T-helper 2 cell treated with Interferon-gamma antibody and Interleukin-4, amounts not matched to agents 5 μg/mL and 100 μg/mL, for 36 hours (primary cell): ENCODE results near the gene MADD.

ENCODE experiments used
- DNase-seq: peaks from one replicate; pipeline ENCODE4 v3.0.0; 2021; ENCODE audit warnings: low spot score
- H3K27ac Mint-ChIP-seq: one replicate; pipeline ENCODE4 v1.8.0; 2021; ENCODE audit warnings: mild to moderate bottlenecking, mixed read lengths
- H3K27me3 Mint-ChIP-seq: one replicate; pipeline ENCODE4 v1.8.0; 2021; ENCODE audit warnings: low read depth, mixed read lengths
- H3K36me3 Mint-ChIP-seq: one replicate; pipeline ENCODE4 v1.8.0; 2021; ENCODE audit warnings: low read depth, mixed read lengths
- H3K4me1 Mint-ChIP-seq: one replicate; pipeline ENCODE4 v1.8.0; 2021; ENCODE audit warnings: low read depth, mixed read lengths
- H3K4me3 Mint-ChIP-seq: one replicate; pipeline ENCODE4 v1.8.0; 2022; ENCODE audit warnings: mild to moderate bottlenecking, moderate library complexity, mixed read lengths
- H3K9me3 Mint-ChIP-seq: one replicate; pipeline ENCODE4 v1.8.0; 2021; ENCODE audit warnings: mixed read lengths

MADD gene

GRCh38 chr11:47274495-47275235 lies 4.7 kb downstream of the MADD start:
- H3K4me1 Mint-ChIP-seq, result peaks cover 25% of the 10 kb centered on the region
- H3K4me3 Mint-ChIP-seq, result no peak overlapping the region
- H3K36me3 Mint-ChIP-seq, result peaks cover 49% of the 10 kb centered on the region
- no peaks in the 10 kb centered on the region for H3K27me3 Mint-ChIP-seq
- H3K27ac Mint-ChIP-seq, result no peak overlapping the region
- H3K9me3 Mint-ChIP-seq, result no peaks in the 10 kb centered on the region
- no peak for DNase-seq

GRCh38 chr11:47276923-47277322 lies 7.0 kb downstream of the MADD start:
- H3K36me3 Mint-ChIP-seq, result peaks cover 57% of the 10 kb centered on the region
- no peak overlapping the region for H3K27ac Mint-ChIP-seq
- no peak overlapping the region for H3K4me3 Mint-ChIP-seq
- H3K4me1 Mint-ChIP-seq, result peaks cover 15% of the 10 kb centered on the region
- no peaks in the 10 kb centered on the region for H3K9me3 Mint-ChIP-seq
- H3K27me3 Mint-ChIP-seq, result no peaks in the 10 kb centered on the region
- DNase-seq, result no peak

GRCh38 chr11:47278058-47278457 lies 8.1 kb downstream of the MADD start:
- Mint-ChIP-seq H3K9me3 (no peaks in the 10 kb centered on the region), H3K4me3 (no peak overlapping the region), H3K27me3 (no peaks in the 10 kb centered on the region), H3K27ac (no peak overlapping the region), H3K4me1 (peaks cover 5% of the 10 kb centered on the region), H3K36me3 (peaks cover 60% of the 10 kb centered on the region)
- no peak for DNase-seq

GRCh38 chr11:47278769-47279168 lies 8.8 kb downstream of the MADD start:
- peaks cover 5% of the 10 kb centered on the region for H3K4me1 Mint-ChIP-seq

DNA sequence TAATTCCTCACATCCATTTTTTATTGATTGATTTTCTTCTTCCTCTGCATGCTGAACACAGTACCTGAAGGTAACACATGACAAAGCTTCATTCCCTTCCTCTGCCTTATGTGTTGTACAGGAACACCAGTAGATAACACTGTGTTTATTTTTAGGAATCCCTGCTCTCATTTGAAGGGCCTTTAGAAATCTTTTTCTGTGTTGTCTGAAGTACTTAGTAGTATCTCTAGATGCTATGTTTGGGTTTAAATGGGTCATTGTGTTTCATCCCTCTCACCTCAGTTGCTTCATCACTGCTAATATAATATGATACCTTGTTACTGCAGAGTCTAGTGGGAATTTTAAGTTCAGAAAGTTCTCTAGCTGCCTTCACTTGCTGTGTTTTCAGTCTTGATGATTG lies 10.2 kb downstream of the MADD start:
- H3K27me3 Mint-ChIP-seq, result no peaks in the 10 kb centered on the region

More at GRCh38 chr11:47278769-47279168, 8.8 kb downstream of the MADD start:
- H3K9me3 Mint-ChIP-seq, result no peaks in the 10 kb centered on the region
- no peaks in the 10 kb centered on the region for H3K27me3 Mint-ChIP-seq
- H3K4me3 Mint-ChIP-seq, result no peak overlapping the region
- peaks cover 56% of the 10 kb centered on the region for H3K36me3 Mint-ChIP-seq
- no peak for DNase-seq
- no peak overlapping the region for H3K27ac Mint-ChIP-seq

GRCh38 chr11:47280860-47281259 lies 10.9 kb downstream of the MADD start:
- Mint-ChIP-seq H3K27me3 (no peaks in the 10 kb centered on the region), H3K4me3 (no peak overlapping the region), H3K9me3 (no peaks in the 10 kb centered on the region), H3K27ac (no peak overlapping the region), H3K36me3 (peaks cover 56% of the 10 kb centered on the region), H3K4me1 (peaks cover 3% of the 10 kb centered on the region)
- no peak for DNase-seq

More for the DNA sequence above, 10.2 kb downstream of the MADD start:
- H3K36me3 Mint-ChIP-seq, result peaks cover 57% of the 10 kb centered on the region
- H3K9me3 Mint-ChIP-seq, result no peaks in the 10 kb centered on the region
- H3K4me3 Mint-ChIP-seq, result no peak overlapping the region
- H3K4me1 Mint-ChIP-seq, result peaks cover 3% of the 10 kb centered on the region
- DNase-seq, result no peak
- H3K27ac Mint-ChIP-seq, result no peak overlapping the region

DNA sequence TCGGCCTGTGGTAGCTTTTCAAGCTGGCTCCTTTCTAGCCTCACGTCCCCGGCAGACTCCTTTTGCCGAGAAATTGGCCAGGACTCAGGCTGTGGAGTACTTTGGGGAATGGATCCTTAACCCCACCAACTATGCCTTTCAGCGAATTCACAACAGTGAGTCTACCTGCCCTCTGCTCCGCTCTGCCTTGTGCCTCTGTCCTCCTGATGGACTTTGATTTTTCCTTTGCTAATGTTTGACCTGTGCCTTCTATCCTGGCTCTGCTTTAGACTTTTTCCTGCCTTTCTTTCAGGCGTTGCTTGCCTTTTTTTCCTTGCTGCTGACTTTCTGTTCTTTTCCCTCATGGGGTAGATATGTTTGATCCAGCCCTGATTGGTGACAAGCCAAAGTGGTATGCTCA lies 12.5 kb downstream of the MADD start:
- H3K9me3 Mint-ChIP-seq, result no peaks in the 10 kb centered on the region
- no peaks in the 10 kb centered on the region for H3K27me3 Mint-ChIP-seq
- H3K4me3 Mint-ChIP-seq, result no peak overlapping the region
- H3K27ac Mint-ChIP-seq, result no peak overlapping the region
- H3K36me3 Mint-ChIP-seq, result peaks cover 55% of the 10 kb centered on the region
- H3K4me1 Mint-ChIP-seq, result peaks cover 2% of the 10 kb centered on the region
- DNase-seq, result no peak

DNA sequence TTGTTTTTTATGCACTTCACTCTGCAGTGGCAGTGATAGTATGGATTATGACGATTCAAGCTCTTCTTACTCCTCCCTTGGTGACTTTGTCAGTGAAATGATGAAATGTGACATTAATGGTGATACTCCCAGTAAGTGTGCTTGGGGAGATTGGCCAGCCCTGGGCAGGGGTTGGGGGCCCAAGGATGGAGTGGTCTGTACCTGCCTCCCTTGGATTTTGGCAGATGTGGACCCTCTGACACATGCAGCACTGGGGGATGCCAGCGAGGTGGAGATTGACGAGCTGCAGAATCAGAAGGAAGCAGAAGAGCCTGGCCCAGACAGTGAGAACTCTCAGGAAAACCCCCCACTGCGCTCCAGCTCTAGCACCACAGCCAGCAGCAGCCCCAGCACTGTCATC lies 14.2 kb downstream of the MADD start:
- H3K9me3 Mint-ChIP-seq, result no peaks in the 10 kb centered on the region
- no peak overlapping the region for H3K4me3 Mint-ChIP-seq
- no peak for DNase-seq
- peaks cover 60% of the 10 kb centered on the region for H3K36me3 Mint-ChIP-seq
- no peak overlapping the region for H3K27ac Mint-ChIP-seq
- H3K4me1 Mint-ChIP-seq, result peaks cover 2% of the 10 kb centered on the region
- no peaks in the 10 kb centered on the region for H3K27me3 Mint-ChIP-seq

GRCh38 chr11:47285969-47286770 lies 16.2 kb downstream of the MADD start:
- Mint-ChIP-seq H3K4me3 (no peak overlapping the region), H3K4me1 (no peaks in the 10 kb centered on the region), H3K36me3 (peaks cover 65% of the 10 kb centered on the region), H3K9me3 (no peaks in the 10 kb centered on the region), H3K27me3 (no peaks in the 10 kb centered on the region), H3K27ac (no peak overlapping the region)
- no peak for DNase-seq

DNA sequence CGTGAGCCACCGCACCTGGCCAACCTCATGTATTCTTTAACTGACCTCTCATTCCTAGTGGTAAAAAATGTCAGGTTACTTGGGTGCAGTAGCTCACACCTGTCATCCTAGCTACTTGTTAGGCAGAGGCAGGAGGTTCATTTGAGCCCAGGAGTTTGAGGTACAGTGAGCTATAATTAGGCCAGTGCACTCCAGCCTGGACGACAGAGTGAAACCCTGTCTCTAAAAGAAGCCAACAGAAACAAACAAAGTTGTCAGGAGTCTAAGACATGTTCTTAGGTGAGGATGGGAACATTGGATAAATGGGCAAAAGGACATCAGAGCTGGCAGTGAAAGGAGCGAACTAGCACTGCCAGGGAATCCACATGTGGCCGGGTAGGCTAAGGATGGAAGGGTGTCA lies 18.1 kb downstream of the MADD start:
- Mint-ChIP-seq H3K27me3 (no peaks in the 10 kb centered on the region), H3K4me1 (no peaks in the 10 kb centered on the region), H3K27ac (no peak overlapping the region)

DNA sequence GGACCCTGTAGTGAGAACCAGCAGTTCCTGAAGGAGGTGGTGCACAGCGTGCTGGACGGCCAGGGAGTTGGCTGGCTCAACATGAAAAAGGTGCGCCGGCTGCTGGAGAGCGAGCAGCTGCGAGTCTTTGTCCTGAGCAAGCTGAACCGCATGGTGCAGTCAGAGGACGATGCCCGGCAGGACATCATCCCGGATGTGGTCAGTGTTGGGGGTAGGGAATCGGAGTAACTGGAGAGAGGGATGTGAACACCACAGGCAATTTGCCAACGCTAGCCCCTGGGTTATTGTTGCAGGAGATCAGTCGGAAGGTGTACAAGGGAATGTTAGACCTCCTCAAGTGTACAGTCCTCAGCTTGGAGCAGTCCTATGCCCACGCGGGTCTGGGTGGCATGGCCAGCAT lies 19.9 kb downstream of the MADD start:
- Mint-ChIP-seq H3K9me3 (no peaks in the 10 kb centered on the region), H3K4me3 (no peak overlapping the region), H3K36me3 (peaks cover 74% of the 10 kb centered on the region), H3K4me1 (no peaks in the 10 kb centered on the region), H3K27ac (no peak overlapping the region), H3K27me3 (no peaks in the 10 kb centered on the region)
- DNase-seq, result no peak

More for the DNA sequence above, 18.1 kb downstream of the MADD start:
- H3K4me3 Mint-ChIP-seq, result no peak overlapping the region
- no peak for DNase-seq
- no peaks in the 10 kb centered on the region for H3K9me3 Mint-ChIP-seq
- H3K36me3 Mint-ChIP-seq, result peaks cover 75% of the 10 kb centered on the region

DNA sequence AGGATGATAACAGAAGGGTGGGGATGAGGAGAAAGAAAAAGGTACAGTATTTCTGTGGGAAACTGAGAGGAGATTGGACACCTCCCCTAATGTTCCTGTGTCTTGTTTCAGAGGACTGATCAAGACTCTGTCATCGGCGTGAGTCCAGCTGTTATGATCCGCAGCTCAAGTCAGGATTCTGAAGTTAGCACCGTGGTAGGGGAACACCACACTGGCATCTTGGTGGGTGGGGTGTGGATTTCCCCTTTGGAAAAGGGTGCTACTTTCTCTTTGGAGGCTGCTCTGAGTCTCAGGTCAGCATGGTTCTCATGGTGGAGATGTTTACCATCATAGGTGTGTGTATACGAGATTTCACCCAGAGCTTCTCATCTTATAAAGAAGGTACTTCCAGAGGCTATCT lies 25.5 kb downstream of the MADD start:
- Mint-ChIP-seq H3K9me3 (peaks cover 11% of the 10 kb centered on the region), H3K4me3 (no peak overlapping the region), H3K4me1 (no peaks in the 10 kb centered on the region), H3K27ac (no peak overlapping the region), H3K27me3 (no peaks in the 10 kb centered on the region), H3K36me3 (peaks cover 82% of the 10 kb centered on the region)
- no peak for DNase-seq

DNA sequence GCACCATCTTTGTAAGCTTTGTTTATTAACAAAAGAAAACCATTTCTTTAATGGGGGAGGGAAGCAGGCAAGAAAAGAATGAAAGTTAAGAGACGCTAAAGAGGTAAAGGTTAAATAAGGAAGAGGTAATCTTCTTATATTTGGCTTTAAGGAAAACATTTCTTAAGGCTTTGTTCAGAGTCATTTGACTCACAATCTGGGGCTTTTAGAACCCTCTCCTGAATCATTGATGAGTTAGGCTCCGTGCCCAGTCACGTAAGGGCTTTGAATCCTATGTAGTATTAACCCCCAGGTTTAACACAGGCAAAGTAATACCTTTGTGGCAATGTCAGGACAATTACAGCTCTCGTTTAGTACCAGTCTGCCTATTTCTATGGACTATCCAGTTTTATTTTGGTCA lies 26.1 kb downstream of the MADD start:
- Mint-ChIP-seq H3K36me3 (peaks cover 82% of the 10 kb centered on the region), H3K27me3 (no peaks in the 10 kb centered on the region), H3K9me3 (peaks cover 15% of the 10 kb centered on the region), H3K27ac (no peak overlapping the region), H3K4me1 (no peaks in the 10 kb centered on the region), H3K4me3 (no peak overlapping the region)
- no peak for DNase-seq

DNA sequence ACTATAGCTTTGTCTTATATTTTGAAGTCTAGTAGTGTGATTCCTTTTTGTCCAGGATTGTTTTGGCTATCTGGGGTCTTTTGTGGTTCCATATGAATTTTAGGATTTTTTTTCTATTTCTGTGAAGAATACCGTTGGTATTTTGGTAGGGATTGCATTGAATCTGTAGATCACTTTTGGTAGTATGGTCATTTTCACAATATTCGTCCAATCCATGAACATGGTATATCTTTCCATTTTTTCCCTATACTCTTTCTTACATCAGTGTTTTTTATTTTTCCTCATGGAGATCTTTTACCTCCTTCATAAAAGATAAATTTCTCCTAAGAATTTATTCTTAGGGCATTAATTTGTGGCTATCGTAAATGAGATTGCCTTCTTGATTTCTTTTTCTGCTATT lies 29.1 kb downstream of the MADD start:
- H3K4me3 Mint-ChIP-seq, result no peak overlapping the region
- no peak for DNase-seq
- H3K27me3 Mint-ChIP-seq, result no peaks in the 10 kb centered on the region
- H3K9me3 Mint-ChIP-seq, result peaks cover 32% of the 10 kb centered on the region
- no peak overlapping the region for H3K27ac Mint-ChIP-seq
- peaks cover 7% of the 10 kb centered on the region for H3K4me1 Mint-ChIP-seq
- H3K36me3 Mint-ChIP-seq, result peaks cover 86% of the 10 kb centered on the region
